Esophagus squamous epithelium (tissue), 4 donors: ENCODE measurements around the gene ZNF831.

Experiments
- POLR2A ChIP-seq, 4 donors: fragments of 450-650 bp; IDR thresholded peaks; one replicate each; pipeline ENCODE4 v1.6.1; 2017; ENCODE audit warnings: antibody characterized with exemption in 4 of 4, mild to moderate bottlenecking in 4 of 4, moderate library complexity in 3 of 4
- TF ChIP-seq, protein P1 (sequence below), 6 experiments: fragments of 450-650 bp in 4 of 6; fragments of 200-600 bp in 2 of 6; sonication (generic) in 2 of 6; IDR thresholded peaks; one replicate each; pipeline ENCODE4 v1.5.1; 2016 to 2019; ENCODE audit warnings: antibody characterized with exemption in 6 of 6, mild to moderate bottlenecking in 4 of 6, moderate library complexity in 4 of 6

DNA sequence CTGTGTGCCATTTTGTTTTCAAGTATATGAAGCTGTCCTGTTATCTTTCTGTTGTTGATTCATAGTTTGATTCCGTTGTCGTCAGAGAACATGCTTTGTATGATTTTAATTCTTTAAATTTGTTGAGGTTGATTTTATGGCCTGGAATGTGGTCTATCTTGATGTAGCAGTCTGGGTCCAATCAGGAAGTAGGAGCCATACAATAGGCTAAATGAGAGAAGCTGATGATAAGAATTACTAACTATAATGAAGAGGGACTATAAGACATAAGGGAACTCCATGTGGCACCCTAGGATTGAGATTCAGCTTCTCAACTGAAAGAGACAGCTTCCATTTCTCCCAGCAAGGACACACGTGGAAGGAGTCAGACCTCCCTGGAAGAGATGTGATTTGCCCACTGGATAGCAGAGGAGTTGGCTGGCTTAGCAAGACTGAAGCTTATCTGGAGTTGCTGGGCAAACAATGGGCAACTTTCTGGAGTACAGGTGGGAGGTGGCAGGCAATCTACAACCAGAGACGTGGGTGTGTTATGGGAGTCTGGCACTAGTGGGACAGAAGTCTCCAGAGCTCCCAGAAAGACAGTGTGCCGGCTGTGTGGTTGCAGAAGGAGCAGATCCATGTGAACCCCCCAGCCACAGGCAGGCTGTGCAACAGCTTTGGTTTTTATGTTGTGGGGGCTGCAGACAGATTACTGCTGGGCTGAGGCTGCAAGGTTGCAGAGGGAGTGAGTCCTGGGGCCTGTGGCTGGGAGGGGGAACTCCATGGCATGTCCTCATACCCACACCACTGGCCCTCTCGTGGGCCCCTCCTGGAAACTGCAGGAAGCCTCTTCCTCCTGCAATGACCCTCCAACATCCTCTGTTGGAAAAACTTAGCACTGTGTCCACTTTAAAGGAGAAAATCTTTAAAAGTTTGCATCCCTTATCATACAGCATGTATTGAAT is 7.1 kb downstream of the ZNF831 start:
- TF ChIP-seq, protein P1, sequence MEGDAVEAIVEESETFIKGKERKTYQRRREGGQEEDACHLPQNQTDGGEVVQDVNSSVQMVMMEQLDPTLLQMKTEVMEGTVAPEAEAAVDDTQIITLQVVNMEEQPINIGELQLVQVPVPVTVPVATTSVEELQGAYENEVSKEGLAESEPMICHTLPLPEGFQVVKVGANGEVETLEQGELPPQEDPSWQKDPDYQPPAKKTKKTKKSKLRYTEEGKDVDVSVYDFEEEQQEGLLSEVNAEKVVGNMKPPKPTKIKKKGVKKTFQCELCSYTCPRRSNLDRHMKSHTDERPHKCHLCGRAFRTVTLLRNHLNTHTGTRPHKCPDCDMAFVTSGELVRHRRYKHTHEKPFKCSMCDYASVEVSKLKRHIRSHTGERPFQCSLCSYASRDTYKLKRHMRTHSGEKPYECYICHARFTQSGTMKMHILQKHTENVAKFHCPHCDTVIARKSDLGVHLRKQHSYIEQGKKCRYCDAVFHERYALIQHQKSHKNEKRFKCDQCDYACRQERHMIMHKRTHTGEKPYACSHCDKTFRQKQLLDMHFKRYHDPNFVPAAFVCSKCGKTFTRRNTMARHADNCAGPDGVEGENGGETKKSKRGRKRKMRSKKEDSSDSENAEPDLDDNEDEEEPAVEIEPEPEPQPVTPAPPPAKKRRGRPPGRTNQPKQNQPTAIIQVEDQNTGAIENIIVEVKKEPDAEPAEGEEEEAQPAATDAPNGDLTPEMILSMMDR (IDR thresholded peaks at IDR 0.05) = no peak
- TF ChIP-seq POLR2A (IDR thresholded peaks at IDR 0.05) = no peak
